GM12874 (cell line): ENCODE results near the gene SMIM12.

Experiments used
- CTCF ChIP-seq: IDR thresholded peaks from 2 replicates; pipeline ENCODE4 v1.5.1; 2011; ENCODE audit warnings: low read depth, mild to moderate bottlenecking, control low read depth, low read length, moderate library complexity; ENCODE audit not compliant: insufficient read depth

SMIM12 gene

GRCh38 chr1:34871443-34872132, 12.0 kb upstream of the SMIM12 start:
- no peak for TF ChIP-seq CTCF

- TF ChIP-seq CTCF, result no peak
Observed at GRCh38 chr1:34870395-34870794, 10.8 kb upstream of the SMIM12 start.

GRCh38 chr1:34869760-34870159, 10.2 kb upstream of the SMIM12 start:
- TF ChIP-seq CTCF, result no peak

GRCh38 chr1:34868230-34869049, 8.9 kb upstream of the SMIM12 start:
- TF ChIP-seq CTCF, result no peak

GRCh38 chr1:34867415-34867814, 7.9 kb upstream of the SMIM12 start:
- no peak for TF ChIP-seq CTCF

- no peak for TF ChIP-seq CTCF
Observed at GRCh38 chr1:34866762-34867109, 7.2 kb upstream of the SMIM12 start.

DNA sequence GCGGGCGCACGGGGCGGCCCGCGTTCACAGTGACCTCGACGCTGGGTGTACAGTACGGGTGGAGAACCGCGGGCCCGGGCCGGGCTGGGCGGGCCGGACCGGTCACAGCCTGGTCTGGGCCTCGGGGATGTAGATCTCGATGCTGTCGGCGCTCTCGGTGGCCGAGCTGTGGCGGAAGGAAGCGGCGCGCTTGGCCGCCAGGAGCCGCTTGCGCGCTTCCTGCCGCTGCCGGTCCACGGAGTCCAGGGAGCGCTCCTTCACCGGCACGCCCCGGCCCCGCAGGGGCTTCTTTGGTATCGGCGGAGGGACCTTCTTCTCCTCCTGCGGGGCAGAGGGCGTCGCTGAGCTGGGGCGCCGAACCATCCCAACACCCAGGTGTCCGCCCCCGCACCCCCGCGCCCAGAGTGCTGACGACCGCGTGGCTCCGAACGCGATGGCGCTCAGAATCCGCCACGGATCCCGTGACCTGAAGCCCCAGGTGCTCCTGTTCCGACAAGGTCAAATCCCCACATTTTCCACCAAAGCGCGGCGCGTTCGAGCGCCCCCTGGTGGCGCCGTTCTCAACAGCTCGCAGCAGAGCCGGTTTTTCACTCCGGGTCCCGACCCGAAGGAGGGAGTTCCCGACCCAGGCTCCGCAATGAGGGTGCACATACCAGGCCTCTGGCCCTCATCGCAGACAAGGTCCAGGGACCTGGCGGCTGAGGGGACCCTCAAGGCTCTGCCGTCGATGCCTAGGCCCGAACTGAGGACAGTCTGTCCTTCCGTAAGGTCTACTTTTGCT, 6.6 kb upstream of the SMIM12 start:
- TF ChIP-seq CTCF, result peak; percentile 94
